Measurements from ENCODE around the gene ZNF785. TPM values are rescaled to one million over a fixed set of nuclear protein-coding genes. Genes with fewer than 3 reads are reported as not detected.

ZNF785 gene
- total RNA-seq, 1 donor: 2.6 TPM

GRCh38 chr16:30559690-30560089 lies 25.8 kb downstream of the ZNF785 start:
- Histone ChIP-seq H3K4me1 (ENCODE audit: insufficient read depth, low read length) (peaks cover 55% of the 10 kb centered on the region), H3K27me3 (ENCODE audit: insufficient read depth, low read length) (no peaks in the 10 kb centered on the region), H3K9me3 (ENCODE audit: low read depth, low read length) (no peaks in the 10 kb centered on the region), H3K4me3 (ENCODE audit: low read length) (no peak overlapping the region)

GRCh38 chr16:30558789-30559377 lies 26.6 kb downstream of the ZNF785 start:
- H3K4me3 ChIP-seq (ENCODE audit: low read length): peak overlapping the region; percentile 67
- H3K27me3 ChIP-seq (ENCODE audit: insufficient read depth, low read length): no peaks in the 10 kb centered on the region
- no peaks in the 10 kb centered on the region for H3K9me3 ChIP-seq (ENCODE audit: low read depth, low read length)
- H3K4me1 ChIP-seq (ENCODE audit: insufficient read depth, low read length): peaks cover 56% of the 10 kb centered on the region

GRCh38 chr16:30557957-30558788 lies 27.3 kb downstream of the ZNF785 start, which contains the start of gene ZNF764:
TSS of gene ZNF764 (minus strand) at chr16:30558374. CDS start at chr16:30558182, 192 bp downstream.
- peak within 1 kb of the TSS; percentile 67 for H3K4me3 ChIP-seq (ENCODE audit: low read length)
- H3K9me3 ChIP-seq (ENCODE audit: low read depth, low read length): no peaks in the 10 kb centered on the region
- H3K27me3 ChIP-seq (ENCODE audit: insufficient read depth, low read length): no peaks in the 10 kb centered on the region
- peaks cover 63% of the 10 kb centered on the region for H3K4me1 ChIP-seq (ENCODE audit: insufficient read depth, low read length)

- Histone ChIP-seq H3K27me3 (ENCODE audit: insufficient read depth, low read length) (no peaks in the 10 kb centered on the region), H3K4me3 (ENCODE audit: low read length) (peak overlapping the region; percentile 67), H3K9me3 (ENCODE audit: low read depth, low read length) (no peaks in the 10 kb centered on the region), H3K4me1 (ENCODE audit: insufficient read depth, low read length) (peaks cover 69% of the 10 kb centered on the region)
Observed at GRCh38 chr16:30557707-30557956, 27.9 kb downstream of the ZNF785 start.

- H3K4me1 ChIP-seq (ENCODE audit: insufficient read depth, low read length): peaks cover 70% of the 10 kb centered on the region
Observed at GRCh38 chr16:30556125-30556473, 29.4 kb downstream of the ZNF785 start.

GRCh38 chr16:30555315-30556124 lies 30.0 kb downstream of the ZNF785 start:
- Histone ChIP-seq H3K4me1 (ENCODE audit: insufficient read depth, low read length) (peaks cover 66% of the 10 kb centered on the region), H3K27me3 (ENCODE audit: insufficient read depth, low read length) (no peaks in the 10 kb centered on the region), H3K4me3 (ENCODE audit: low read length) (no peak overlapping the region), H3K9me3 (ENCODE audit: low read depth, low read length) (no peaks in the 10 kb centered on the region)

More at GRCh38 chr16:30556125-30556473, 29.4 kb downstream of the ZNF785 start:
- H3K4me3 ChIP-seq (ENCODE audit: low read length): no peak overlapping the region
- no peaks in the 10 kb centered on the region for H3K9me3 ChIP-seq (ENCODE audit: low read depth, low read length)
- no peaks in the 10 kb centered on the region for H3K27me3 ChIP-seq (ENCODE audit: insufficient read depth, low read length)

GRCh38 chr16:30554557-30555314 lies 30.8 kb downstream of the ZNF785 start:
- Histone ChIP-seq H3K9me3 (ENCODE audit: low read depth, low read length) (no peaks in the 10 kb centered on the region), H3K4me3 (ENCODE audit: low read length) (no peak overlapping the region), H3K27me3 (ENCODE audit: insufficient read depth, low read length) (no peaks in the 10 kb centered on the region), H3K4me1 (ENCODE audit: insufficient read depth, low read length) (peaks cover 61% of the 10 kb centered on the region)

GRCh38 chr16:30553393-30553899 lies 32.1 kb downstream of the ZNF785 start:
- no peaks in the 10 kb centered on the region for H3K27me3 ChIP-seq (ENCODE audit: insufficient read depth, low read length)
- no peak overlapping the region for H3K4me3 ChIP-seq (ENCODE audit: low read length)
- H3K9me3 ChIP-seq (ENCODE audit: low read depth, low read length): no peaks in the 10 kb centered on the region
- H3K4me1 ChIP-seq (ENCODE audit: insufficient read depth, low read length): peaks cover 48% of the 10 kb centered on the region

- H3K4me3 ChIP-seq (ENCODE audit: low read length): no peak overlapping the region
- H3K27me3 ChIP-seq (ENCODE audit: insufficient read depth, low read length): no peaks in the 10 kb centered on the region
- peaks cover 48% of the 10 kb centered on the region for H3K4me1 ChIP-seq (ENCODE audit: insufficient read depth, low read length)
- no peaks in the 10 kb centered on the region for H3K9me3 ChIP-seq (ENCODE audit: low read depth, low read length)
Observed at GRCh38 chr16:30552956-30553355, 32.5 kb downstream of the ZNF785 start.

GRCh38 chr16:30551781-30552180 lies 33.7 kb downstream of the ZNF785 start:
- H3K9me3 ChIP-seq (ENCODE audit: low read depth, low read length): no peaks in the 10 kb centered on the region
- no peaks in the 10 kb centered on the region for H3K27me3 ChIP-seq (ENCODE audit: insufficient read depth, low read length)
- H3K4me3 ChIP-seq (ENCODE audit: low read length): no peak overlapping the region
- H3K4me1 ChIP-seq (ENCODE audit: insufficient read depth, low read length): peaks cover 38% of the 10 kb centered on the region

- H3K27me3 ChIP-seq (ENCODE audit: insufficient read depth, low read length): no peaks in the 10 kb centered on the region
- H3K9me3 ChIP-seq (ENCODE audit: low read depth, low read length): no peaks in the 10 kb centered on the region
- peaks cover 36% of the 10 kb centered on the region for H3K4me1 ChIP-seq (ENCODE audit: insufficient read depth, low read length)
- H3K4me3 ChIP-seq (ENCODE audit: low read length): no peak overlapping the region
Observed at GRCh38 chr16:30548416-30549253, 36.9 kb downstream of the ZNF785 start.

- Histone ChIP-seq H3K4me1 (ENCODE audit: insufficient read depth, low read length) (peaks cover 13% of the 10 kb centered on the region), H3K4me3 (ENCODE audit: low read length) (no peak overlapping the region), H3K27me3 (ENCODE audit: insufficient read depth, low read length) (no peaks in the 10 kb centered on the region), H3K9me3 (ENCODE audit: low read depth, low read length) (no peaks in the 10 kb centered on the region)
Observed at GRCh38 chr16:30546115-30546514, 39.4 kb downstream of the ZNF785 start.

GRCh38 chr16:30543067-30543466 lies 42.4 kb downstream of the ZNF785 start:
- Histone ChIP-seq H3K9me3 (ENCODE audit: low read depth, low read length) (no peaks in the 10 kb centered on the region), H3K27me3 (ENCODE audit: insufficient read depth, low read length) (no peaks in the 10 kb centered on the region), H3K4me1 (ENCODE audit: insufficient read depth, low read length) (peaks cover 11% of the 10 kb centered on the region), H3K4me3 (ENCODE audit: low read length) (no peak overlapping the region)
